ENCODE data around the gene SLC22A3.
"Not testable (repeated sequence)": the region's sequence is repeated elsewhere in the genome, so short reads cannot be mapped to it uniquely, and the experiment has no call there.

SLC22A3 gene

DNA sequence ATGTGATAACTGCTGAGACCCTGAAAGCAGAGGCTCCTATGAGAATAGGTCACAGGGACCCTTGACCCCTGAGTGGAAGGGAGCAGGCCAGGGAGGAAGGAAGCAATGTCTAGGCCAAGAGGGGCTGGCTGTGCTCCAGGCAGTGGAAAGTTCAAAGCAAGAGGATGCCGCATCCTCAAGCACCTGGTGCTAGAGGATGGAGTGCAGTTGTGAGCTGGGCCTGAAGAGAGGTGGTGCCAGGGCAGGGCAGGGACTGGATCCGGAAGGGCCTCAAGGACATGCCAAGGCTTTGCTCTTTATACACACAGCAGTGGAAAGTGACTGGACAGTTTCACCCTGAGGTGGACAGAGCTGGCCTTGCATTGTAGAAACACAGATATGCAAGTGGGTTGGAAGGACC is 97.0 kb downstream of the SLC22A3 start:
- DNase-seq (ENCODE audit: low read depth in 2 of 2) = no peak
- no peak overlapping the region for H3K4me3 ChIP-seq (replicated peaks in 1 of 2; ENCODE audit: low read depth in 2 of 2, low read length in 2 of 2)
- no peak for TF ChIP-seq CTCF (IDR thresholded peaks at IDR 0.05; ENCODE audit: low read depth, low read length)

GRCh38 chr6:160447350-160447749 is 99.2 kb downstream of the SLC22A3 start:
- H3K4me3 ChIP-seq (replicated peaks in 1 of 2; ENCODE audit: low read depth in 2 of 2, low read length in 2 of 2) = no peak overlapping the region
- no peak for TF ChIP-seq CTCF (IDR thresholded peaks at IDR 0.05; ENCODE audit: low read depth, low read length)
- no peak for DNase-seq (ENCODE audit: low read depth in 2 of 2)

DNA sequence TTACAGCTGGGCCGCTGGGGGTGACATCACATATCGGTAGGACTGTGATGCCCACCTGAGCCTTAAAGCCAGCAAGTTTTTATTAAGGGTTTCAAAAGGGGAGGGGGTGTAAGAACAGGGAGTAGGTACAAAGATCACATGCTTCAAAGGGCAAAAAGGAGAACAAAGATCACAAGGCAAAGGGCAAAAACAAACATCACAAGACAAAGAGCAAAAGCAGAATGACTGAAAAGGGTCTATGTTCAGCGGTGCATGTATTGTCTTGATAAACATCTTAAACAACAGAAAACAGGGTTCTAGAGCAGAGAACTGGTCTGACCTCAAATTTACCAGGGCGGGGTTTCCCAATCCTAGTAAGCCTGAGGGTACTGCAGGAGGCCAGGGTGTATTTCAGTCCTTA is 101.6 kb downstream of the SLC22A3 start:
- not testable (repeated sequence) for DNase-seq (ENCODE audit: low read depth in 2 of 2)

GRCh38 chr6:160450849-160451248 is 102.7 kb downstream of the SLC22A3 start:
- DNase-seq (ENCODE audit: low read depth in 2 of 2) = no peak
- no peak overlapping the region for H3K4me3 ChIP-seq (replicated peaks in 1 of 2; ENCODE audit: low read depth in 2 of 2, low read length in 2 of 2)
- no peak for TF ChIP-seq CTCF (IDR thresholded peaks at IDR 0.05; ENCODE audit: low read depth, low read length)

More for the DNA sequence above, 101.6 kb downstream of the SLC22A3 start:
- H3K4me3 ChIP-seq (replicated peaks in 1 of 2; ENCODE audit: low read depth in 2 of 2, low read length in 2 of 2) = not testable (repeated sequence)

GRCh38 chr6:160454303-160454702 is 106.1 kb downstream of the SLC22A3 start:
- TF ChIP-seq CTCF (IDR thresholded peaks at IDR 0.05; ENCODE audit: low read depth, low read length) = no peak
- no peak overlapping the region for H3K4me3 ChIP-seq (replicated peaks in 1 of 2; ENCODE audit: low read depth in 2 of 2, low read length in 2 of 2)
- DNase-seq (ENCODE audit: low read depth in 2 of 2) = no peak

DNA sequence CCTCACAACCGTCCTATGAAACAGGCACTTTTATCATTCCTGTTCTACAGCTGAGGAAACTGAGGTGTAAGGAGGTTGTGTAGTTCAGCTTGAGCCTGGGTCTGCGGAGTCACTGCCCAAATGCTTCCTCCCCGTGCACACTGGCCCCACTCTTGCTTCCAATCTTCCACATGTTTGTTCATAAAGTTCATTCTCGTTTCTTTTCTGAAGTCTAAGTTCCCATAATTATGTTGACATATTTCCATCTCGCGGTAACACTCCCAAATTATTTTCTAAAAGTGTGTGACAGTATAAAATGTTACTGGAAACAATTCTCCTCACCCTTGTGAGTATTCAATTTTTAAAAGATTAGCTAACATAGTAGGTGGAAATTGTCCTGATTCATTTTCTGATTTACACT is 106.9 kb downstream of the SLC22A3 start:
- peak in 1 of 2 donors; percentile 22 for DNase-seq (ENCODE audit: low read depth in 2 of 2)
- H3K4me3 ChIP-seq (replicated peaks in 1 of 2; ENCODE audit: low read depth in 2 of 2, low read length in 2 of 2) = no peak overlapping the region
- TF ChIP-seq CTCF (IDR thresholded peaks at IDR 0.05; ENCODE audit: low read depth, low read length) = no peak

DNA sequence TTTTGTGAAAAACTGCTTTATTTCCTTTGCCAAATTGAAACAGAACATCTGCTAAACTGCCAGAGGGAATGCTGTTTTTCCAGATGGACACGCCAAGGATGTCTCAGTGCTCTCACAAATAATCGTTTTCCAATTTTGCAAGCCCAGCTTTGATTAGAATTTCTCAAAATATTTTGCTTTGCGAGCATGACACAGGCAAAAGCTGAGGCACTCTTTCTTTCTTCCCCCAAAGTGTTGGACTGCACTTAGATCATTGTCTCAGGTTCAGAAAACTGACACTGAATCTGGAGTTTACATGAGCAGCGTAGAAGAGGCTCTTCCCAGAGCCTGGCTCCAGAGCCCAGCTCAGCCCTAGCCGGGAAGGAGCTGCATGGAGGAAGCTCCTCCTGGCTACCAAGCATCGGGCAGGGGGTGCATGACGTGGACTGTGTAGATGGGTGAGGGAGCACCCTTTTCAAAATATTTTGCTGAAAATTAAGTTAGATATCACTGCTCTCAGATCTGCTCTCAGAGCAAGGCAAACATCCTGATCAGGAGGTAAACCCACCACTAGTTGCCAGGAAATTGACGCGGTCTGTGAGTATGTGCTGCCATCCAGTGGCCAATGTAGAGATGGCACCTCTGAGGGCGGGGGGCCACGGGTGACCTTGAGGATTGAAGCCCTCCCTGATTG is 107.5 kb downstream of the SLC22A3 start:
- H3K4me3 ChIP-seq (replicated peaks in 1 of 2; ENCODE audit: low read depth in 2 of 2, low read length in 2 of 2) = peak overlapping the region in 1 of 2 donors; percentile 33
- peak; percentile 71 to 75 for DNase-seq (ENCODE audit: low read depth in 2 of 2)
- TF ChIP-seq CTCF (IDR thresholded peaks at IDR 0.05; ENCODE audit: low read depth, low read length) = peak; percentile 97
